ENCODE results near the gene PACSIN1.

GRCh38 chr6:34514112-34514511 lies 48.2 kb downstream of the PACSIN1 start:
- TF ChIP-seq GATA3 (IDR thresholded peaks at IDR 0.05; ENCODE audit: low read depth, low read length) (no peak), GATA2 (IDR thresholded peaks at IDR 0.05; ENCODE audit: low read depth, low read length) (no peak)

Data from SH-SY5Y (cell line).